Endothelial cell of umbilical vein (primary cell): ENCODE measurements around the gene DUSP22. TPM values are rescaled to one million over a fixed set of nuclear protein-coding genes. Genes with fewer than 3 reads are reported as not detected.

Experiments
- BruUV-seq: library from RNA; stranded (reverse); fragments of 400-500 nt; replicated peaks from 2 replicates; lab custom pipeline; 2021; lab: Mats Ljungman, UMichigan
- CTCF ChIA-PET: fragments of 300-600, 350-600 bp; sonication (Branson Sonifier 250); formaldehyde crosslinking; loops from one replicate; lab custom pipeline; 2021; ENCODE audit warnings: antibody characterized with exemption, inconsistent platforms; lab: Charles Lee
- POLR2A ChIA-PET: fragments of 300-600, 350-600 bp; sonication (Branson Sonifier 250); formaldehyde crosslinking; loops from one replicate; lab custom pipeline; 2021; ENCODE audit warnings: antibody characterized with exemption, inconsistent platforms; lab: Charles Lee
- DNase-seq: peaks from one replicate; pipeline ENCODE4 v3.0.0-alpha.2; 2011; ENCODE audit warnings: low read depth, low spot score
- FAIRE-seq: peaks from 2 replicates; lab custom pipeline; 2011; peaks lifted over from hg19 to GRCh38; lab: Jason Lieb, UNC
- H2AFZ ChIP-seq: 2 replicates; pipeline ENCODE4 v1.6.0; 2012; ENCODE audit warnings: low read depth, low read length, control low read depth, inconsistent platforms
- H3K27ac ChIP-seq: 2 replicates; pipeline ENCODE4 v1.5.1; 2011; ENCODE audit warnings: low read depth, mild to moderate bottlenecking, control low read depth, low read length, moderate library complexity; ENCODE audit not compliant: insufficient read depth
- H3K27me3 ChIP-seq, 2 experiments: 2 replicates each; pipeline versions ENCODE4 v1.6.0 to v1.6.1; 2011; ENCODE audit warnings: low read length in 2 of 2, mixed read lengths in 1 of 2; ENCODE audit not compliant: control insufficient read depth in 2 of 2, insufficient read depth in 2 of 2
- H3K36me3 ChIP-seq, 2 experiments: 2 replicates in 1 of 2; 3 replicates in 1 of 2; pipeline ENCODE4 v1.5.1; 2011; ENCODE audit warnings: low read length in 2 of 2, mild to moderate bottlenecking in 1 of 2, moderate library complexity in 1 of 2; ENCODE audit not compliant: control insufficient read depth in 2 of 2, insufficient read depth in 2 of 2; ENCODE audit errors: extremely low read depth in 1 of 2
- H3K4me1 ChIP-seq: 3 replicates; pipeline ENCODE4 v1.5.1; 2011; ENCODE audit warnings: mild to moderate bottlenecking, low read length; ENCODE audit not compliant: control insufficient read depth, insufficient read depth; ENCODE audit errors: extremely low read depth
- H3K4me2 ChIP-seq: 2 replicates; pipeline ENCODE4 v1.6.1; 2011; ENCODE audit warnings: low read length, control low read depth, mixed read lengths; ENCODE audit not compliant: insufficient read depth
- H3K4me3 ChIP-seq, 3 experiments: fragments of 200-600 bp in 1 of 3; sonication (generic), shearing (Covaris generic) in 1 of 3; replicated peaks in 1 of 3; 2 replicates each; pipeline ENCODE4 v1.5.1; 2011 to 2016; ENCODE audit warnings: control low read depth in 3 of 3, low read length in 3 of 3, mild to moderate bottlenecking in 2 of 3, inconsistent platforms in 1 of 3, low read depth in 1 of 3, moderate library complexity in 1 of 3; ENCODE audit not compliant: insufficient read depth in 1 of 3
- H3K79me2 ChIP-seq: 2 replicates; pipeline ENCODE4 v1.6.0; 2012; ENCODE audit warnings: low read length, inconsistent platforms; ENCODE audit not compliant: control insufficient read depth, insufficient read depth
- H3K9ac ChIP-seq: replicated peaks from 2 replicates; pipeline ENCODE3; 2011; ENCODE audit warnings: low read length, control low read depth; ENCODE audit not compliant: insufficient read depth; ENCODE audit errors: extremely low read depth
- H3K9me1 ChIP-seq: replicated peaks from 3 replicates; pipeline ENCODE4 v1.6.0; 2011; ENCODE audit warnings: mild to moderate bottlenecking, low read length; ENCODE audit not compliant: control insufficient read depth, insufficient read depth; ENCODE audit errors: extremely low read depth
- H3K9me3 ChIP-seq: replicated peaks from 2 replicates; pipeline ENCODE4 v1.5.1; 2012; ENCODE audit warnings: low read length, inconsistent platforms; ENCODE audit not compliant: control insufficient read depth, insufficient read depth
- H4K20me1 ChIP-seq: replicated peaks from 2 replicates; pipeline ENCODE3; 2011; ENCODE audit warnings: mild to moderate bottlenecking, low read length; ENCODE audit not compliant: control insufficient read depth, insufficient read depth; ENCODE audit errors: extremely low read depth
- EZH2 ChIP-seq: IDR thresholded peaks from 2 replicates; pipeline ENCODE4 v1.6.1; 2012; ENCODE audit warnings: borderline replicate concordance, low read depth, mild to moderate bottlenecking, moderate library complexity, low read length, inconsistent platforms; ENCODE audit not compliant: severe bottlenecking
- FOS ChIP-seq: IDR thresholded peaks from 2 replicates; pipeline ENCODE4 v1.6.1; 2011; ENCODE audit warnings: mild to moderate bottlenecking, low read length, moderate library complexity, borderline replicate concordance; ENCODE audit not compliant: insufficient read depth
- GATA2 ChIP-seq: IDR thresholded peaks from 2 replicates; pipeline ENCODE4 v1.7.0; 2011; ENCODE audit warnings: low read depth, mild to moderate bottlenecking, moderate library complexity, mixed read lengths, low read length; ENCODE audit not compliant: insufficient read length, insufficient read depth
- JUN ChIP-seq: IDR thresholded peaks from 2 replicates; pipeline ENCODE4 v1.6.1; 2011; ENCODE audit warnings: borderline replicate concordance, low read depth; ENCODE audit not compliant: insufficient read length, insufficient read depth
- MYC ChIP-seq: IDR thresholded peaks from one replicate; pipeline ENCODE4 v1.6.1; 2011; ENCODE audit warnings: mild to moderate bottlenecking, low read depth, low read length
- POLR2A ChIP-seq: IDR thresholded peaks from 2 replicates; pipeline ENCODE4 v1.6.1; 2012; ENCODE audit warnings: low read depth, mild to moderate bottlenecking, control low read depth, low read length
- POLR2AphosphoS5 ChIP-seq: IDR thresholded peaks from 2 replicates; pipeline ENCODE4 v1.6.1; 2012; ENCODE audit warnings: low read depth, mild to moderate bottlenecking, control low read depth, low read length, moderate library complexity; ENCODE audit not compliant: insufficient read depth
- dilution Hi-C: fragments of 300-500 bp; cut with MboI; formaldehyde crosslinking; loops from one replicate; pipeline ENCODE4 v1.15.0; 2019; ENCODE audit warnings: low sequenced_read_pairs; ENCODE audit not compliant: extremely low pct_ligation_motif_present
- intact Hi-C: fragments of 100-400 bp; cut with micrococcal nuclease; formaldehyde crosslinking; loops from one replicate; pipeline ENCODE4 v1.10.0; 2022
- polyA plus RNA-seq, 4 experiments: library from polyadenylated mRNA; depleted of rRNA in 3 of 4; stranded (reverse) in 3 of 4; unstranded in 1 of 4; fragments of >200 nt; gene quantifications; 2 replicates each; pipeline versions ENCODE4 v1.2.1 to v1.2.3, GENCODE V29; 2011 to 2012; ENCODE audit warnings: missing spikeins in 1 of 4
- total RNA-seq: library from RNA; stranded (reverse); gene quantifications from 2 replicates; pipeline ENCODE4 v1.2.3, GENCODE V29; 2021
- TF ChIP-seq, protein P1 (sequence below), 2 donors: IDR thresholded peaks; 1 replicate in 1 of 2; 2 replicates in 1 of 2; pipeline ENCODE4 v1.5.1; 2011; ENCODE audit warnings: low read length in 2 of 2, mild to moderate bottlenecking in 2 of 2, moderate library complexity in 2 of 2, control low read depth in 1 of 2, inconsistent platforms in 1 of 2, low read depth in 1 of 2; ENCODE audit not compliant: insufficient read depth in 1 of 2; ENCODE audit errors: extremely low read depth in 1 of 2
- TF ChIP-seq, protein P2 (sequence below): IDR thresholded peaks from 2 replicates; pipeline ENCODE4 v1.6.1; 2011; ENCODE audit not compliant: insufficient read depth, insufficient read length

Gene DUSP22
- total and polyA plus RNA-seq, 2 donors (not counting 3 experiments of a cell fraction or from before 2014, with no cell fraction given) = 23.2 to 33.9 TPM

DNA sequence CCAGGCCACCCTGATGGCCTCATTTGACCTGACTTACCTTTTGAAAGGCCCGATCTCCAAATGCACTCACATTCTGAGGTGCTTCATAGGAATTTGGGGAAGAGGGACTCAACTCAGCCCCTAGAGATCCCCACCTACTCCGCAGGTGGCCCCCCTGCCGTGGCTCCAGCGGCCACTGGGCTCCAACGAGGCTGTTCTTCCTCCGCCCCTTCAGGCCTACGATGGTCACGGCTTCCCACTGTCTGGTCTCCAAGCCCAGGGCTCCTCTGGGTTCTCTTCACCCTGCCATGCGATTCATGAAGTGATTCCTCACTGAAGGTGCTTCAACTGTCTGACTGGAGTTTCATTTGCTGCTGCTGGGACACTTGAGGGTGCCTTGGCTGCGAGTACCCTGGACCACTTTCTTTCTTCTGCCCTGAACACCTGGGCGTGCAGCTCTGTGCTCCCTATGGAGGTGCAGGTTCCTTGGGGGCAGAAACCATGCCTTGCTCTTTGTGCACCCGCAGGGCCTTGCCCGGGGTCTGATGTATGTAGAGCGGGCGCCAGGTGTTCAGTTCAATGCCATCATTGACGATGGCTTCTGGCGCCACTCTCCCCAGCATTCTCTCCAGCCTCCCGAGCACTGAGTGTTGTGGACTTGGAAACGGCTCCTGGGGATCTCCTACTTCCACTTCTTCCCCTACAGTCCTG, 10.0 kb upstream of the DUSP22 start:
- Histone ChIP-seq H4K20me1 (no peaks in the 10 kb centered on the region), H3K4me1 (no peaks in the 10 kb centered on the region), H3K27ac (no peak overlapping the region), H3K9ac (no peak overlapping the region), H2AFZ (no peak overlapping the region), H3K9me1 (no peaks in the 10 kb centered on the region), H3K36me3 (no peaks in the 10 kb centered on the region), H3K27me3 (peaks cover 2 to 9% of the 10 kb centered on the region in 2 experiments), H3K9me3 (no peaks in the 10 kb centered on the region), H3K79me2 (no peaks in the 10 kb centered on the region), H3K4me3 (no peak overlapping the region), H3K4me2 (no peak overlapping the region)
- ChIA-PET CTCF (no interaction called here), POLR2A (no interaction called here)
- BruUV-seq = no TSS peak
- DNase-seq (no peak), FAIRE-seq (no peak)
- intact Hi-C loops (no loop called here), dilution Hi-C loops (no loop called here)
- TF ChIP-seq, protein P1, sequence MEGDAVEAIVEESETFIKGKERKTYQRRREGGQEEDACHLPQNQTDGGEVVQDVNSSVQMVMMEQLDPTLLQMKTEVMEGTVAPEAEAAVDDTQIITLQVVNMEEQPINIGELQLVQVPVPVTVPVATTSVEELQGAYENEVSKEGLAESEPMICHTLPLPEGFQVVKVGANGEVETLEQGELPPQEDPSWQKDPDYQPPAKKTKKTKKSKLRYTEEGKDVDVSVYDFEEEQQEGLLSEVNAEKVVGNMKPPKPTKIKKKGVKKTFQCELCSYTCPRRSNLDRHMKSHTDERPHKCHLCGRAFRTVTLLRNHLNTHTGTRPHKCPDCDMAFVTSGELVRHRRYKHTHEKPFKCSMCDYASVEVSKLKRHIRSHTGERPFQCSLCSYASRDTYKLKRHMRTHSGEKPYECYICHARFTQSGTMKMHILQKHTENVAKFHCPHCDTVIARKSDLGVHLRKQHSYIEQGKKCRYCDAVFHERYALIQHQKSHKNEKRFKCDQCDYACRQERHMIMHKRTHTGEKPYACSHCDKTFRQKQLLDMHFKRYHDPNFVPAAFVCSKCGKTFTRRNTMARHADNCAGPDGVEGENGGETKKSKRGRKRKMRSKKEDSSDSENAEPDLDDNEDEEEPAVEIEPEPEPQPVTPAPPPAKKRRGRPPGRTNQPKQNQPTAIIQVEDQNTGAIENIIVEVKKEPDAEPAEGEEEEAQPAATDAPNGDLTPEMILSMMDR (IDR thresholded peaks at IDR 0.05; ENCODE audit: extremely low read depth in 1 of 2, insufficient read depth in 1 of 2, low read depth in 1 of 2, low read length in 2 of 2) = no peak
- no peak for TF ChIP-seq POLR2A

DNA sequence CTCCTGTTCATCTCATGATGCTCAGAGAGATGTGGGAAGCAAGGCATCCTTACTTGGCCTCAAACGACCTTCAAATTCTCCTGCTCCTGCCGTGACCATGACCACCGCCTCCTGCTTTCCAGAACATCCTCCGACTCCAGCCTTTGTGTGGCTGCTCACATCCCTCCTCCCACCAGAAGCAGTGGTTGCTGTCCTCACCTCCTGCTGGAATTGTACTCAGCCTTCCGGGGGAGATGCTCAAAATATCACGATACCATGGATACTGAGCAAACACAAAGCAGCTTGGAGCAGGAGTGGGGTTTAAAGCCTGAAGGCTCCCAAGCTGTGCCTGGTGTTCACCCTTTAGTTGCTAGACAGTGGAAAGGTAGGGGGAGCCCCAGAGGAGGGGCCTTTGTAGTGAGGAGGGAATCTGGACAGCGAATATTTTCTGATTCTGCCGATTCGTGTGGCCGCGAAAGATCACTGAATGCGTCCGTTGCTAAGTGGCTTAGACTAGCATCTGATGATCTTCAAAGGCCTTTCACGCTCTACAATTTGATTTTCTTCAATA, 9.3 kb upstream of the DUSP22 start:
- no peaks in the 10 kb centered on the region for H3K79me2 ChIP-seq
- no peaks in the 10 kb centered on the region for H3K9me3 ChIP-seq
- no peak overlapping the region for H3K4me3 ChIP-seq
- no peak for TF ChIP-seq GATA2
- TF ChIP-seq POLR2AphosphoS5 = no peak
- TF ChIP-seq, protein P2, sequence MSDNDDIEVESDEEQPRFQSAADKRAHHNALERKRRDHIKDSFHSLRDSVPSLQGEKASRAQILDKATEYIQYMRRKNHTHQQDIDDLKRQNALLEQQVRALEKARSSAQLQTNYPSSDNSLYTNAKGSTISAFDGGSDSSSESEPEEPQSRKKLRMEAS = no peak
- TF ChIP-seq POLR2A = no peak
- TF ChIP-seq EZH2 = no peak
- TF ChIP-seq FOS = no peak
- no peak for TF ChIP-seq MYC
- no peak for TF ChIP-seq JUN
- TF ChIP-seq, protein P1 (IDR thresholded peaks at IDR 0.05; ENCODE audit: extremely low read depth in 1 of 2, insufficient read depth in 1 of 2, low read depth in 1 of 2, low read length in 2 of 2) = no peak
- no peak overlapping the region for H2AFZ ChIP-seq
- intact Hi-C loops (no loop called here), dilution Hi-C loops (no loop called here)
- no peak overlapping the region for H3K4me2 ChIP-seq
- H4K20me1 ChIP-seq = no peaks in the 10 kb centered on the region
- ChIA-PET CTCF (no interaction called here), POLR2A (no interaction called here)
- no peak overlapping the region for H3K9ac ChIP-seq
- no peak overlapping the region for H3K27ac ChIP-seq
- H3K36me3 ChIP-seq = no peaks in the 10 kb centered on the region
- DNase-seq = no peak
- FAIRE-seq = no peak
- BruUV-seq = no TSS peak
- no peaks in the 10 kb centered on the region for H3K4me1 ChIP-seq
- no peaks in the 10 kb centered on the region for H3K9me1 ChIP-seq
- H3K27me3 ChIP-seq = peaks cover 2 to 9% of the 10 kb centered on the region in 2 experiments
